ENCODE measurements around the gene SV2C.
"Not testable (repeated sequence)": the region's sequence is repeated elsewhere in the genome, so short reads cannot be mapped to it uniquely, and the experiment has no call there.

SV2C gene

GRCh38 chr5:76082772-76083554, at the start of gene SV2C:
Gene SV2C, plus strand, starts transcription at chr5:76083383. Its CDS starts 48,368 bp downstream, at chr5:76131751.
- DNase-seq = no peak

GRCh38 chr5:76037736-76038151, 45.4 kb upstream of the SV2C start:
- not testable (repeated sequence) for DNase-seq

GRCh38 chr5:76038212-76038611, 45.0 kb upstream of the SV2C start:
- DNase-seq = no peak

- no peak for DNase-seq
Observed at GRCh38 chr5:76040806-76041205, 42.4 kb upstream of the SV2C start.

GRCh38 chr5:76041863-76042262, 41.3 kb upstream of the SV2C start:
- DNase-seq = no peak

GRCh38 chr5:76046741-76047140, 36.4 kb upstream of the SV2C start:
- DNase-seq = no peak

GRCh38 chr5:76050134-76050533, 33.0 kb upstream of the SV2C start:
- no peak for DNase-seq

GRCh38 chr5:76062502-76063041, 20.6 kb upstream of the SV2C start:
- DNase-seq = no peak

- DNase-seq = no peak
Observed at GRCh38 chr5:76065258-76065657, 17.9 kb upstream of the SV2C start.

- no peak for DNase-seq
Observed at GRCh38 chr5:76069061-76069735, 14.0 kb upstream of the SV2C start.

GRCh38 chr5:76074487-76075065, 8.6 kb upstream of the SV2C start:
- no peak for DNase-seq

GRCh38 chr5:76081811-76082771, 1.1 kb upstream of the SV2C start:
- no peak for DNase-seq

- no peak for DNase-seq
Observed at GRCh38 chr5:76083555-76084495, 642 bp downstream of the SV2C start.

- no peak for DNase-seq
Observed at GRCh38 chr5:76084496-76085242, 1.5 kb downstream of the SV2C start.

GRCh38 chr5:76085243-76085579, 2.0 kb downstream of the SV2C start:
- no peak for DNase-seq

GRCh38 chr5:76086095-76086494, 2.9 kb downstream of the SV2C start:
- no peak for DNase-seq

GRCh38 chr5:76089156-76089555, 6.0 kb downstream of the SV2C start:
- DNase-seq = not testable (repeated sequence)

- no peak for DNase-seq
Observed at GRCh38 chr5:76091351-76091750, 8.2 kb downstream of the SV2C start.

- DNase-seq = no peak
Observed at GRCh38 chr5:76099286-76099702, 16.1 kb downstream of the SV2C start.

GRCh38 chr5:76099756-76100155, 16.6 kb downstream of the SV2C start:
- DNase-seq = no peak

- no peak for DNase-seq
Observed at GRCh38 chr5:76104027-76104426, 20.8 kb downstream of the SV2C start.

All from SHP77 (cell line).